GM18499 (cell line): ENCODE measurements around the gene ARAP1.

ENCODE experiments used
- ATAC-seq: cut with Tn5 transposase; IDR thresholded peaks from one replicate; pipeline ENCODE4 v1.9.1; 2021; ENCODE audit warnings: moderate number of reproducible peaks; ENCODE audit not compliant: insufficient read depth, unreplicated experiment

ARAP1 gene

DNA sequence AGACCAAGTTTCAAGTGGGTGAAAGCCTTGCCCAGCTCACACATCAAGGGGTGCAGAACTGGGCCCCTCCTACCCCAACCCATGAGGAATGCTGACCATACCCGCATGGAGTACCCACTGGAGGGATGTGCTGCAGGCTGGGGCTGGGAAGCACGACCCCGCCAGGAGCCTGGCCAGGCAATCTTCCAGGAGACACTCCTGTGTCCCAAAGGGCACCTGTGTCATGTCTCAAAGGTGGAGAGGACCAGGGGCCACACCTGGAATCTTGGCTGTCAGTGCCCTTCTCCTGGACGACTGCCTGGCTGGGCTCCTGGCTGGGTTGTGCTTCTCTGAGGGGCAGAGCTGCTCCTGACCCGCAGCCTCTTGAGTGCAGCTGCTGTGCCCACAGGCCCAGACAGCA, 6.7 kb downstream of the ARAP1 start:
- ATAC-seq = no peak

DNA sequence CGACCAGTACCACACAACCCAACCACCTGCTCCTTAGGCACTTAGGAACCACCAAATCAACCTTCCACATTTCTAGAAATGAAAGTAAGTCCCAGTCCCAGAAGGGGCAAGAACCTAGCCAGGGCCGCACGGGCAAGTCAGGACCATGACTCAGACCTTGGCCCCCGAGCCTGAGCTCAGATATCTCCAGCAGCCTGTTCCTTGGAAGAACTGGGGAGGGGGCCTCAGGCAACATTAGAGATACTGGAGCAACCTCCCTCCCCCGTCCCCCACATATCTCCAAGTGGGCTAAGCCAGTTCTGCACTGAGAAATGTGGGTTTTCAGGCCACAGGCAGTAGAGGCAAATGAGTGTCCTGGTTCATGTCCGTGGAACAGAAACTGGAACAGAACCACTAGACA, 7.7 kb downstream of the ARAP1 start:
- ATAC-seq = no peak

DNA sequence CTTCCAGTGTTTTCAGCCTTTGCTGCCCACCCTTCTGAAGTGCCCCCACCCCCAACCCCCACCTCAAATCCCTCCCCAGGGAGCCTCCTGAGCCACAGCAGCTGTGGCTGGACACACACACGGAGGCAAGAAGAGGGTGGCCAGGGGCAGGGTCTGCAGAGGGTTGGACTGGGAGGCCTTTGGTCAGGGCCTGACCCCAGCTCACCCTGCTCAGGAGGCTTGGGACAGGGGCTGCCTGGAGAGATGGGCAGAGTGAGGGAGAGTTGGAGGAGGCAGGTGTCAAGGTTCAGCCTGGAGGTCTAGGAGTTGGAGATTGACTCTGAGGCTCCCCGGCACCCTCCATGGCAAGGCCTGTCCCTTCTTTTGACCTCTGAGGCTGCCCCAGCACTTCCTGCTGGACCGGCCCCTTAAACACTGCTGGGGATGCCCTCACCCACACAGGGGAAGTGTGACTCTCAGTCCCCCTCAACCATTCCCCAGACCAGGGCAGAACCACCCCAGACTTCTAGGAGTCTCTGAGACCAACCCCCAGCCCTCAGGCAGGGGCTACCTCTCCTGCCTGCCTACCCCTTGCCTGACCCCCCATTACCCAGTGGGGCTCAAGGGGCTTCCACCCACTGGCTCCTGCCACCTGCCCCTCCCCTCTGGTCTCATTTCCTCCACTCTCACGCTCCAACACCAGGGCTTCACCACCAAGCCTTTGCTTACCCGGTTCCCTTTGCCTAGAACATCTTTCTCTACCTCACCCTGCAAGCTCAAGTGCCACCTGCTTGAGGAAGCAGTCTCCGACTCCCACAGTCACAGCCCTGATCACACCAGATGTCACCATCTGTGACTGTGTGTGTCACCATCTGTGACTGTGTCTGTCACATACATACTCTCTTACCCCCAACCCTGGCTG, 8.6 kb downstream of the ARAP1 start:
- ATAC-seq = no peak

DNA sequence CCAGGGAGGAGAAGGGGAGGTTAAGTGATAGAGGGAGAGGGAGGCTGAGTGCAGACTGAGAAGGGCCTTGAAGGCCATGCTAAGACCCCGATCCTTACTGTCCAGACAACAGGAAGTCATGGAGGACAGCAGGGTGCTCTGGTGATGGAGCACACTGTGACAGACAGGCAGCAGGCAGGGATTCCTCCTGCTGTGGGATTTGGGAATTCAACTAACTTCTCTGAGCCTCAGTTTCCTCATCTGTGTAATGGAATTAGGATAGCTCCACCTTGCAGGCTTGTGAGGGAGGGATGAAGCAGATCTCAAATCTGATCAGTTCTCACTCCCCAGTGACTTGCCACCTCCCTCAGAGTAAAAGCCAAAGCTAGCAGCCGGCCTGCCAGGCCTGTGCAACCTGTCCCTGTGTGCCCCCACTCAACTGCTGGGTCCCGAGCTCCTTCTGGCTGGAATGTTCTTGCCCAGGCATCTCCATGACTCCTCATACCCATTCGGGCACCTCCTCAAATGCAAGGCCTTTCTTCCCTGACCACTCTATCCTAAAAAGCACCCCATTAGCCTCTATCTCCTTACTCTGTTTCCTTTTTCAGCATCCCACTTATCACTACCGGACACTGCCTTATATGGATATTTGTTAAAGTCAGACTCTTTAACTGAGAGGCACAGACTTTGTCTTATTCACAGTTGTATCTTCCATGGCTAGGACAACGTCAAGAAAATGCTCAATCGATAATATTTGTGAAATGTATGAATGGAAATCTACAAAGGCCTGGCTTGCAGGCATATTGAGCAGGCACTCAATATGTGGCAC, 9.5 kb downstream of the ARAP1 start:
- no peak for ATAC-seq

DNA sequence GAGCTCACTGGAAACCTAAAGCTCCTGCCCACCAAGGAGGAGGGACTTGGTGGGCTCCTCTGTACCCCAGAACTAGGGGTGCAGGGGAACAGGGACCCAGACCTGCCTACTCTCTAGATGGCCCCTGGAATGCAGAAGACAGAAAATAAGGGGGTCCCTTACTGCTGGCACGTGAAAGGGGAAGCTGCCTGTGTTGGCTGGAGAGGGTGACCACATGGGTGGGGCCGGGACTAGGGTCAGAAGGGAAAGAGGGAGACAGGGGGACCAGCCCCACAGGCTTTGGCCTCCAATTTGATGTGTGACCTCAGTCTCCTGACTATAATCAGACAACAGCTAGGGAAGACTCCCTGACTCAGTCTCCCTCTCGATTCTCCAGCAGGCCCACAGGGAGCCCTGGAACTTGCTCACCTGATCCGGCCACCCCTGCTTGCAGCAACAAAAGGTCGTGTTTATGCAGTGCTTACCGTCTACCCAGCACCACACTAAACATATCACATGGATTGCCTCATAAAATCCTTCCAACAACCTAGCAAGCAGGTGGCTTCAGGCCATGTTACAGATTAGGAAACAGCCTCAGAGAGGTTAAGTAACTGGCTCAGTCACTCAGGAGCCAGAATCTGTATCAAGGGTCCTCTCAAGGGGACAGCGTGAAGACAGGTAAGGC, 10.2 kb downstream of the ARAP1 start:
- no peak for ATAC-seq

DNA sequence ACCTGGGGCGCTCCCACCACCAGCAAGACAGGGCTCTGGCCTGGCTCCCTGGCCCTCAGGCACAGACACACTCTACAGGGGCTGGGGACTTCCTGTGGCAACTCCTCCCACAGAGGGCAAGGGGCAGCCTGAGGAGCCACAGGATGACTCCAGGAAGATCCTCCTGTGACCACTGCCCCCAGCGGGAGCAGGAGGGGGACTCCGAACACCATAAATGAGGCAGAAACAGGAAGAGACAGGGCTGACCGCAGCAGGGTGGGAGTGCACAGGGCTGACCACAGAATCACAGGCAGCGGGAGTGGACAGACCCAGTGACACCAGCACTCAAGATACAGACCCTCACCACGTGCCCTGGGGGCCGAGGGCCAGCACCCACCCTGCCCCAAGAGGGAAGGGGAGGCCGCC, 10.8 kb downstream of the ARAP1 start:
- ATAC-seq = no peak

DNA sequence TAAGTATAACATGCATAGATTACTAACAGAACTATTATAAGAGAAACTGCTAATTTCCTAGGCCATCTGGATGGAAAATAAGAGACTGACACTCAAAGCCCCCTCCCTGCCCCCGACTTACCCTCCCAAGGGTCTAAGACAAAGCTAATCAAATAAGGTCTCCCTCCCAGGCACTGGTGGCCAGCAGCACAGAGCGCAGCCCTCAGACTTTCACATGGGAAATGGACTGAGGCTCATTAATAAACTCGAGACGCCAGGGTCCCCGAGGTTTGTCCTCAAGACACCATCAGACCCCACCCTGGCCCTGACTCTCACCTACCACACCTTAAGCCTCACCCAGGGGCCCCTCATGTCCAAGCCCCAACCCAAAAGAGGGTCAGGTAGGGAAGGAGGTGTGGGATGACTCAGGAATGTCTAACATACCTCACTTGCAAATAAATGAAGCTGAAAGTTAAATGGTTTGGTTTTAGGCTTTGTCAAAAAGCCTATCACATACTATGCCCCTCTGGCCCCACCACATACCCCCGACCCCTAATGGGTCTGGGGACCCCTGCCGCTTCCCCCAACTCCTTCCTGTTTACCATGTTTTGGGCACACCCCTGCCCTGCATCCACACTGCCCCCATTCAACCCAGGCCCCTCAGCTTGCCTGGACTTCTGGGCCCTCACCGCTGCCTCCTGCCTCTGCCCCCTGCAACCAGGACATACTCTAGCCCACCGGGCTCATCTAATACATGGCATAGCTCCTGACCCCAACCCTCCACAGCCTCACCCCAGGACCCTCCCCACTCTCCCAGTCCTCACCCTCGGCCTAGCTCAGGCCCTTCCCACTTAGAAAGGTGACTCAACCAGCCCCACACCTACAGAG, 11.4 kb downstream of the ARAP1 start:
- no peak for ATAC-seq

DNA sequence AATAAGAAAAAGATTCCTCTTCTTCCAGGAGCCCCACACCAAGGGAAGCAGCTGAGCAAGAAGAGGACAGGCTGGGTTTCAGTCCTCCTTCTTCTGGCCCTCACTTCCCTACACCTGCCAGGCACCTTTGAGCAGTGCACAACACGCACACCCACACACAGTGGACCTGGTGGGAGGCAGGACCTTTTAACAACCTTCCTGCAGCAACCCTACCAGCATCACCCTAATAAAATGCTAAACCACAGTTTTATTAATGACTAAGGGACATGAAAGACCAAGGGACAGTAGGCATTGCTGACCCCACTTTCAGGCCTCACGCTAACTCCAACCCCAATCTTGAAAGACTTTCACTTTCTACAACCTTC, 12.2 kb downstream of the ARAP1 start:
- ATAC-seq = no peak

DNA sequence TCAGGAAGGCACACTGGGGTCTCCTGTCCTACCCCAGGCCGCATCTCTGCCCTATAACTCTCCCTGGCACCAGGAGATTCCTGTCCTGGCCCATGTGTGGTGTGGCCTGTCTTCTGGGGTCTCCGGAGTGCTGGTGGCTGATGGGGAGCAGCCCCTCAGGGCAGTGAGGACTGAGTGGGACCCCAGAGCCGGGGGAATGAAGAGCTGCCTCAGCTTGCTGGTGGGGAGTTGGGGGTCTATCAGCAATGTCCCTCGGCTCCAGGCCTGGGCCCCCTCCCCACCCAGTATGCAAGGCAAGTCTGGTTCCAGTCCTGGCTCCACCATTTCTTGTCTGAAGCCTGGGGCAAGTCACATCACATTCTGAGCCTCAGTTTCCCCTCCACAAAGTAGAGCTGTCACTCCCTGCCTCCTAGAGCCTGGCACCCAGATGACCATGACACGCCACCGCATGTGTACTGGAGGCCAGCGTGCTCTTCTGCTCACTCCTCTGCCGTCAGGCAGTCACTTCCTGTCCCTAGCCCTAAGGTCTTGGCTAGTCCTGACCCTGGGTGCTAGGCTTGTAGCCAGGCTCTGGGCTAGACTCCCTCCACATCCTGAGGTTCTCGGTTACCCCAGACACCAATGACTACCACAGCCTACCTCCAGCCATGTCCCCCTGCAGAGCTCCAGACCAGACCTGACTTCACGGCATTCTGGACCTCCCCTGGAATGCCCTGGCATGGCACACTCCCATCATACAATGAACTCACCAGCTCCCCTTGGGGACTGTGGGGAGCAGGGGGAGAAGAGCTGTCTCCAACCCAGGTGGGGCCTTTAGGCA, 12.8 kb downstream of the ARAP1 start:
- ATAC-seq = no peak

DNA sequence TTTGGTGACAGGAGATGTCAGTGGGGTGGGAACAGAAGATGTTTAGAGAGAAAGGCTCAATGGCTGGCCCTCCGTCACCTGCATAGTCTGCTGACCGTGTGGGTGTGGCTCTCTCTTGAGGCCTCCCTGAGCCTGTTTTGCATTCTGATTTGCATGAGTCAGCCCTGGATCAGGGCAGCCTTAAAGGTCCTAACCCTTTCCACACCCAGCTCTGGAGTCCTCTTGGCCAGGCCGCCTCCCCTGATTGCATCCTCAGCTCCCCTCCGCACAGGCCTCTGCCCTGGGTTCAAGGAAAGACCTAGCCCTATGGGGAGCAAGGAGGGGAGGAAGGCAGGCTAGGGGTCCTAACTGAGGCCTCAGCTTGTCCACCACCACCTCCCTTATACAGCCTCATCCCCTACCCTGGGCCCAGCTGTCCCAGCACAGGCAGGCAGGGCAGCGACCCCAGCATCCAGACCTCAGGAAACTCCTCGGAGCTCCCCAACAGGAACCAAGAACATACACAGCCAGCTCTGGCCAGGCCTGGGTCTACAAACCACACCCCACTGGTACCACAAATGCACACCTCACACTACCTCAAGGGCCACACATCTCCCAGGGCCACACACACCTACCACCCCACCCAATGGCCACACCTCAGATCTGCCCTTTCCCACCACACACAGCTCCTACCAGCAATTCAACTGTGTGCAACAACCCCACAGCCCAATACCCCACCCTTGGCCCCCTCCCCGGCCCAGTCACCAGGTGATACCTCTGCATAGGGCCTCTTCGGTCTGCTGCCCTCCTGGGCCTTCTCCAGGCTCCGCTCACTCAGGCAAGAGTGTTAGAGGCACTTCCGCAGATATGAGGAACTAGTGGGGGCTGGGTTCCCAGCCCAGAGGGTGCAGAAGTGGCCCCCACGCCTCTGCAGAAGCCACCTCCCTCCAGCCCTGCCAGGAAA, 13.7 kb downstream of the ARAP1 start:
- no peak for ATAC-seq

DNA sequence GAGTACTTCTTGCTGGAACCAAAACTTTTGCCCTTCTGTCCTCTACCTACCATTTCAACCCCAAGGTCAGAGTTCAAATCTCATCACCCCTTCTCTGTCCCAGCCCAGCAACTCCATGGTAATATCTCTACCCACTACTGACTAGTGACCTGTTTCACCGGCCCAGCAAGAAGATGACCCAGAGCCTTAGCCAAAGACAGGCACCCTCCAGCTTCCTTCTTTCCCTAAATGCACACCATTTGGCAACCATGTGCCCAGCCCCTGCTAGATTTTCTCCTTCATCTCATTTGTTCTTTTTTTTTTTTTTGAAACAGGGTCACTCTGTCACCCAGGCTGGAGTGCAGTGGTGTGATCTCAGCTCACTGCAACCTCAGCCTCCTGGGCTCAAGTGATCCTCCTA, 14.9 kb downstream of the ARAP1 start:
- no peak for ATAC-seq

DNA sequence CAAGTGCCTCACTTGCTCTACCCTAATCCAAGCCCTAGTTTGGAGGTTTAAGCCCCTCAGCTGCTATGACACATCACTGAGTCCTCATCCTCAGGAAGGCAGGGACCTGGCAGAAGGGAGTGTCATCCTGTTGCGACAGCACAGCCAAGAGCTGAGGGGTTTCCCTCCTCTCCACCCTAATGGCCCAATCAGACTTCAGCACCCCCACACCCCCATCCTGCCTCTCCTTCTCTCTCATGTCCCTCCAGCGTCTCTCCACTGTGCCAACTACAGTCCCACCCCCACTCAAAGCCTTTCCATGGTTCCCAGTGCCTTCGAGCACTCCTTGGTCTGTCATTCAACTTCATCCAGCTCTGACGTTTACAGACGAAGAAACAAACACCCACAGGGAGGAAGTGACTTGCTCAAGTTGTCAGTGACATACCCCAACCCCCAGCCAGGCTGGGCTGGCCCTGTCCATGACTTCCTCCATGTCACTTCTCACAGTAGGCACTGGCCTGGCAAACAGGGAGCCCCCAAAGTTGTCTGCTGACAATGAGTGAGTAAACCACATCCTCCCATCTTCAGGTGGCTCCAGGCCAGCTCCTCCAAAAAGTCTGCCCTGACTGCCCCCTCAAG, 15.6 kb downstream of the ARAP1 start:
- ATAC-seq = no peak

DNA sequence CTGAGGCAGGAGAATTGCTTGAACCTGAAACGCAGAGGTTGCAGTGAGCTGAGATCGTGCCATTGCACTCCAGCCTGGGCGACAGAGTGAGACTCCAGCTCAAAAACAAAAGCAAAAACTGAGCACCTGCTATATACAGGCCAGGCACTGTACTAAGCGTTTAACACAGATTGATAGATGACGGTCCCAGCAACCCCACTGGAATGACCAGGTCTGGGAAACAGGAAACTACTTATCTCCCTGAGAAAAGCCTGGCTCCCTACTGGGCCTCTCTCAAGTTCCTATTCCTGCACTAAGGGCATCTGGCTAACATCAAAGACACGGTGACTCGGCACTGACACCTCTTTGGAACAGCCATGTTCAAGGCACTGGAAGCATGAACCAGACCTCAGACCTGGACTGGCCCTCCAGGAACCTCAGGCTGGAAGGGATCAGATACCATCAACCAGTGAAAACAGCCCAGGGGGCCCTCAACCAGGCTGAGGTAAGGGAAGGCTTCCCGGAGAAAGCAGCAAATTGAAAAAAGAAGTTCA, 16.6 kb downstream of the ARAP1 start:
- ATAC-seq = no peak

DNA sequence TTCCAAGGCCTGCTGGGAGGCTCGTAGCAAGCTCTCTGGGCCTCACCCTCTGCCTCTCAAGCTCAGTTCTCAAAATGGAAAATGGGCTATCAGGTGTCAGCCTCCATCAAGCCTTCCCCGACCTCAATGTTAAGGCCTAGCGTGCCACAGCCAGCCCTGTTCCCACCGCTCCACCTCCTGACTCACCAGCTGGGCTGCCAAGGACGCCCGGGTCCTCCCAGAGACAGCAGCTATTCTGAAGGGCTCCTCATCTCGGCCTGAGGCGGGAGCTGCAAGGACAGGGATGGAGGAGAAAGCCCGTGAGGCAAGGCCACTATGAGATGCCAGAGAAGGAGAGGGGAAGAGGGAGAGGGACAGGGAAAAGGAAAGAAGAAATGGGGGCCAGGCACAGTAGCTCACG, 19.9 kb downstream of the ARAP1 start:
- ATAC-seq = no peak

DNA sequence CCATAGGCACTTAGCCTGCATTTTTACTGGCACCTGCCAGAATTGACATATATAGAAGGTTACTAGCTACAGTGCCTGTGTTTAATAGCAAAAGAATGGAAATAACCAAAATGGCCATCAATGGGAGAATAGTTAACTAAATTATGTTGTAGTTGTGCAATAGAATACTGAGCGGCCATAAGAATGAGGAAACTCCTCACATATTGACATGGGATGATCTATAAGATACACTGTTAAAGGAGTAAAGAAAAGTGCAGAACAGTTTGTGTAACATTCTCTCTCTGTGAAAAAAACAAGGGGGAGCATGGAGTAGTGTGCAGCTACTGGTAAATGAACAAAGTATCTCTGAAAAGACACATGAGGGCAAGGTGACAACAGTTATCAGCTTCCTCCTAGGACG, 21.5 kb downstream of the ARAP1 start:
- no peak for ATAC-seq

DNA sequence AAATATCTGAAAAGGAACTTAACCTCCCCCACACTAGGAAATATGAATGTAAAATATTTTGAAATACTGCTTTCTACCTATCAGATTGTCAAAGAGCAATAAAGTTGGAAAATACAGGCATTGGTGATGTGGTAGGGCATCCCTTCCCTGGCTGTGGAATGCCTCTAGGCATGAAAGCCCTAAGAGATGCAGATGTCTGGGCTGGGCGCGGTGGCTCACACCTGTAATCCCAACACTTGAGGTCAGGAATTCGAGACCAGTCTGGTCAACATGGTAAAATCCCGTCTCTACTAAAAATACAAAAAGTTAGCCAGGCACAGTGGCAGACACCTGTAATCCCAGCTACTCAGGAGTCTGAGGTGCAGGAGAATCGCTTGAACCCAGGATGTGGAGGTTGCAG, 22.0 kb downstream of the ARAP1 start:
- ATAC-seq = no peak

DNA sequence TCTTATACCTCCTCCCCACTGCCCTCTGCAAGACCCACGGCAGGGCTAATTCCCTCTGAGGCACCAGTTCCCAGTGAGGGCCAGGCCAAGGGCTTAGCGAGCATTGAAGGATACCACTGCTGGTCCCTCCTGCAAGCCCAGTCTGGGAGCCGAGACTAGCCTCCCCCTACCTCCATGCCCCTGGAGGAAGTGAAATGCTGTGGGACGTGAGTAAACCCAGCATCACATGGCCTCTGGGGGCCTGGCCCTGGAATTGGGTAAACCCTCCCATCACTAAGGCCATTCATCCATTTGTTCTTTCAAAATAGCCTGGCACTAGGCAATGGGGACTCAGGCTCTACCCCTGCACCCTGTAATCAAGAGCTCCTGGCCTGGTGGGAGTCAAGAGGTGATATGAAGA, 24.7 kb downstream of the ARAP1 start:
- no peak for ATAC-seq
